KMS-11 (cell line): ENCODE results near the gene ERICH6B.

ENCODE experiments used
- H2AFZ ChIP-seq: fragments of 200-600 bp; sonication (generic); 2 replicates; pipeline ENCODE4 v1.6.1; 2016; ENCODE audit warnings: antibody characterized with exemption, mixed run types, low read depth
- H3K27ac ChIP-seq: fragments of 200-600 bp; sonication (generic); 2 replicates; pipeline ENCODE4 v1.6.1; 2016; ENCODE audit warnings: mild to moderate bottlenecking, mixed run types
- H3K27me3 ChIP-seq: fragments of 200-600 bp; sonication (generic); 2 replicates; pipeline ENCODE4 v1.6.1; 2017; ENCODE audit warnings: mild to moderate bottlenecking, low read depth, mixed run types, moderate library complexity; ENCODE audit not compliant: insufficient read depth
- H3K36me3 ChIP-seq: fragments of 200-600 bp; sonication (generic); 2 replicates; pipeline ENCODE4 v1.6.1; 2017; ENCODE audit warnings: mild to moderate bottlenecking, mixed run types; ENCODE audit not compliant: insufficient read depth
- H3K4me1 ChIP-seq: fragments of 200-600 bp; sonication (generic); 2 replicates; pipeline ENCODE4 v1.6.1; 2016; ENCODE audit warnings: mild to moderate bottlenecking, low read depth, mixed run types; ENCODE audit not compliant: poor library complexity, severe bottlenecking
- H3K4me2 ChIP-seq: fragments of 200-600 bp; sonication (generic); 2 replicates; pipeline ENCODE4 v1.7.0; 2016; ENCODE audit warnings: mild to moderate bottlenecking, mixed run types
- H3K4me3 ChIP-seq: fragments of 200-600 bp; sonication (generic); IDR thresholded peaks from 2 replicates; pipeline ENCODE4 v1.6.1; 2017; ENCODE audit warnings: low read depth, low read length, mixed read lengths; ENCODE audit not compliant: insufficient read depth
- H3K79me2 ChIP-seq: fragments of 200-600 bp; sonication (generic); 2 replicates; pipeline ENCODE4 v1.6.1; 2016; ENCODE audit warnings: low read depth, mixed run types; ENCODE audit not compliant: insufficient read depth
- H3K9ac ChIP-seq: fragments of 200-600 bp; sonication (generic); 2 replicates; pipeline ENCODE4 v1.6.1; 2016; ENCODE audit warnings: mild to moderate bottlenecking, mixed run types
- H4K20me1 ChIP-seq: fragments of 200-600 bp; sonication (generic); 2 replicates; pipeline ENCODE4 v1.6.1; 2016; ENCODE audit warnings: mild to moderate bottlenecking, mixed run types; ENCODE audit not compliant: insufficient read depth
- CTCF ChIP-seq: fragments of 200-600 bp; sonication (generic); conservative IDR thresholded peaks from 2 replicates; pipeline ENCODE4 v1.6.1; 2017; ENCODE audit warnings: low read depth, mild to moderate bottlenecking, antibody characterized with exemption, low read length, moderate library complexity, mixed read lengths

ERICH6B gene

GRCh38 chr13:45529758-45530157, 85.8 kb downstream of the ERICH6B start:
- H3K27ac ChIP-seq = no peak overlapping the region
- no peaks in the 10 kb centered on the region for H4K20me1 ChIP-seq
- no peak for TF ChIP-seq CTCF
- H3K79me2 ChIP-seq = no peaks in the 10 kb centered on the region
- H2AFZ ChIP-seq = no peak overlapping the region
- no peaks in the 10 kb centered on the region for H3K27me3 ChIP-seq
- H3K4me2 ChIP-seq = no peak overlapping the region
- no peaks in the 10 kb centered on the region for H3K4me1 ChIP-seq
- no peaks in the 10 kb centered on the region for H3K36me3 ChIP-seq
- no peak overlapping the region for H3K4me3 ChIP-seq
- no peak overlapping the region for H3K9ac ChIP-seq

GRCh38 chr13:45527699-45528462, 87.7 kb downstream of the ERICH6B start:
- Histone ChIP-seq H3K36me3 (no peaks in the 10 kb centered on the region), H4K20me1 (no peaks in the 10 kb centered on the region), H3K79me2 (no peaks in the 10 kb centered on the region), H3K4me1 (no peaks in the 10 kb centered on the region), H3K27me3 (no peaks in the 10 kb centered on the region), H3K4me3 (no peak overlapping the region), H3K4me2 (no peak overlapping the region), H3K9ac (no peak overlapping the region), H3K27ac (no peak overlapping the region), H2AFZ (no peak overlapping the region)
- no peak for TF ChIP-seq CTCF

- Histone ChIP-seq H3K27me3 (no peaks in the 10 kb centered on the region), H3K27ac (no peak overlapping the region), H3K4me3 (no peak overlapping the region), H3K79me2 (no peaks in the 10 kb centered on the region), H4K20me1 (no peaks in the 10 kb centered on the region), H3K9ac (no peak overlapping the region), H3K4me1 (no peaks in the 10 kb centered on the region), H3K4me2 (no peak overlapping the region), H2AFZ (no peak overlapping the region), H3K36me3 (no peaks in the 10 kb centered on the region)
- no peak for TF ChIP-seq CTCF
Observed at GRCh38 chr13:45522571-45522970, 93.0 kb downstream of the ERICH6B start.

GRCh38 chr13:45521297-45521696, 94.2 kb downstream of the ERICH6B start:
- H3K27ac ChIP-seq = no peak overlapping the region
- no peak overlapping the region for H3K9ac ChIP-seq
- no peaks in the 10 kb centered on the region for H3K79me2 ChIP-seq
- no peak overlapping the region for H2AFZ ChIP-seq
- no peaks in the 10 kb centered on the region for H4K20me1 ChIP-seq
- no peaks in the 10 kb centered on the region for H3K27me3 ChIP-seq
- no peaks in the 10 kb centered on the region for H3K36me3 ChIP-seq
- TF ChIP-seq CTCF = no peak
- no peak overlapping the region for H3K4me2 ChIP-seq
- H3K4me1 ChIP-seq = no peaks in the 10 kb centered on the region
- H3K4me3 ChIP-seq = no peak overlapping the region
